Metanephros (tissue), 1 donor: ENCODE results near the gene TMEM209. TPM values are rescaled to one million over a fixed set of nuclear protein-coding genes. Genes with fewer than 3 reads are reported as not detected.

Experiments used
- total RNA-seq: library from RNA; depleted of rRNA; stranded (reverse); fragments of >200 nt; gene quantifications from one replicate; pipeline ENCODE4 v1.2.3, GENCODE V29; 2014

Gene TMEM209
- total RNA-seq: 19.1 TPM

DNA sequence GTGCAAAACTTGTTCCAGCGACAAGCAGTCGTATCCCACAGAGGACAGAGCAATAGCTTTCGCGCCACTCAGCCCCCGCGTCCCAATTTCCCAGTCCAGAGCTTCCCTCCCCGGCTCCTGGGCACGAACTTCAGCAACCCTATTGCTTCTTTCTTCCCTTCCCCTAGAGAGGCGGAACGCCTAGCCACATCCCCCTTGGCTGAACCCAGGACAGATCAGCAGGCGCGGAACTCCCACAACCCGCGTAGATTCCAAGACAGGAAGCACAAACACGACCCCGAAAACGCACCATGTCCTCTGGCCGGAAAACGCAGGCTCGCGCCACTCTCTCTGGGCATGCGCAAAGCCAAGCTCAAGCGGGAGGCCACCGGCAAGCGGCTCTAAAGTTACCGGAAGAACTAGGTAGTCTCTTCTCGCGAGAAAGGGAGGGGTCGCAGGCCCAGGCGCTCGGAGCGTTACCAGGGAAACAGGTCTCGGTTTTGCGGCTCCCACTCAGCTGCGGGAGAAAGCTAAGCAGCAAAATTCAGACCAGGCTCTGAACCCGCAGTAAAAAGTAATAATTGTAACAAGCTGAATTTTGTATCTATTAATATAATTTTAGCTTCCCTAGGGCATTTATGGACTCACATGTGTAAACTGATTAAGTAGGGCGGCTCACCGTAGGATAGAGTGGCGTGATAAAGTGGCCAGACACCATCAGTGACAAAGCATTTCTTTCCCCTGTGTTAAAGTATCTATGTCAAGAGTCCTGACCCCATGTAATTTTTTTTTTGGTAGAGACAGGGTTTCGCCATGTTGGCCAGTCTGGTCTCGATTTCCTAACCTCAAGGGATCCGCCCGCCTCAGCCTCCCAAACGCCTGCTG, at the start of gene TMEM209:
TSS of gene TMEM209 (minus strand) at position 323 of the 864 bp plus-strand sequence. CDS start at position 292, 31 bp downstream.

DNA sequence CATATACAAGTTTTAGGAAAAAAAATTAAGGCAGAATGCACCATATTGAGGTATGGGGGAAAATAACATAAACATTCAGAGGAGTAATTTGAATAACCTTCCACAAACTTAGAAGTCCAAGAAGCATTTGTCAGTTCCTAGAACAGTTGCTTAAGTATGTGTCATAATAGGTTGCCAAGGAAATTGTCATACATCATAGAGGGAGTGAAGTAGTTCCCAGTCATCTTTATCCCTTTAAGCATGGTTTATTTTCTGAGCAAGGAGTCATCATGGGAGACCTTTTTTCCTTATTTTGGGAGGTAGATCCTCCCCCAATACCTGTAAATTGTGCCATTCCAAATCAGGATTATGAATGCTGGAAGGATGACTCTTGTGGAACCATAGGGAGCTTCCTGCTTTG, 2.4 kb upstream of the TMEM209 start, which contains the start of gene SSMEM1:
TSS of gene SSMEM1 (plus strand) at position 219 of the 400 bp plus-strand sequence. CDS start at position 270, 51 bp downstream.

Other genes starting within 250 kb of the TMEM209 start
- 31.4 TPM for gene ZC3HC1, start 154.0 kb downstream of the TMEM209 start, total RNA-seq
- gene KLHDC10, start 134.9 kb downstream of the TMEM209 start, total RNA-seq: 44.6 TPM
- gene SSMEM1, start 2.5 kb upstream of the TMEM209 start, total RNA-seq: not detected
- gene CPA2, start 61.5 kb upstream of the TMEM209 start, total RNA-seq: 0.18 TPM
- 0.41 TPM for gene CPA4, start 87.8 kb upstream of the TMEM209 start, total RNA-seq
- gene CPA5, start 139.4 kb upstream of the TMEM209 start, total RNA-seq: not detected
- 1.9 TPM for gene CPA1, start 175.1 kb upstream of the TMEM209 start, total RNA-seq
- 14.7 TPM for gene CEP41, start 235.6 kb upstream of the TMEM209 start, total RNA-seq